ENCODE results near the gene FCAR.
"Not testable (repeated sequence)": the region's sequence is repeated elsewhere in the genome, so short reads cannot be mapped to it uniquely, and the experiment has no call there.

Gene FCAR

DNA sequence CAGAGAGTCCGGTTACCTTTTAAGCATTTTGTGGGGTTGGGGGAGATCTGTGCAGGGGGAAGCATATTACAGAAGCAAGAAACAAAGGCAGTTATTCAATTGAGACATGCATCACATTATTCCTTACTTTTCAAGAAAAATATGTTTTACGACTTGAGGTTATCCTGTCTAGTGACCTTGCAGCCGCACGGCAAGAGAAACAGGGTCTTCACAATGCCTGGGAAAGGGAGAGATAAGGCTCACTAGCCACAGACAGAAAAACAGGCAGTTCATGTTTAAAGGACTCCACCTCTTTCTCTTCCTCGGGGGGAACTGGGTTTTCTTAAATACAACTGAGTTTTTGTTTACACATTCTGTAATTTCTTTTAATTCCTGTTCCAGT lies 31.4 kb downstream of the FCAR start:
- Mint-ChIP-seq H3K27me3 (peaks cover 2% of the 10 kb centered on the region), H3K4me3 (no peak overlapping the region), H3K27ac (no peak overlapping the region), H3K4me1 (no peaks in the 10 kb centered on the region), H3K36me3 (ENCODE audit: low read depth) (no peaks in the 10 kb centered on the region), H3K9me3 (no peaks in the 10 kb centered on the region)
- ATAC-seq (no peak), DNase-seq (no peak)

DNA sequence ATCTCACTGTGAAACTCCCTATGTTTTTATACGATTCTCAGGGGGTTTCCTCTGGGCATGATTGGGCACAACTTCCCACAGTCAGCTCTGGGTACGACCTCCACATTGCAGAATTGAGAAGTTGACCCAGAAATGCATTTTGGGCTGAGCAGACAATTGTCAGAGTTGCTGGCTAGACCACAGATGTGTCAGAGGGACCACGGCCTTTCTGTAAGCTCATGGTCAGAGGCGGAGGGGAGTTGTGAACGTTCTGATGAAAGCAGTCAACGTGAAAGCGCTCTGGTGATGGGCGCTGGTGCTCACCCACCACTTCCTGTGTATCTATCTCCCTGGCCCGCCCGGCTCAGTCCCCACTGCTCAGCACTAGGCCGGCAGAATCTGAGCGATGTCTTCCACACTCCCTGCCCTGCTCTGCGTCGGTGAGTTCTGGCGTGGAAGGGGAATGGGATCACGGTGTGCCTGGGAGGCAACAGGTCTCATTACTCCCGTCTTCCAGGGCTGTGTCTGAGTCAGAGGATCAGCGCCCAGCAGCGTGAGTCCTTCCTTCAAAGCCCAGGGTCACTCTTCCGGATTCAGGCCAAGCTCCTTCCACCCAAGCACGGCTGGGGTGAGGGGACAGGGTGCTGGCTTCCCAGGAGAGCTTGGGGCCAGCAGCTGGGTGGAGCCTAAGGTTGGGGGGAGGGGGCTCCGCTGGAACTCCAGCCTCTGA lies 31.9 kb downstream of the FCAR start, which contains the start of gene NCR1:
Gene NCR1, plus strand, starts transcription at position 346 of the 709 bp plus-strand sequence. Its CDS starts 40 bp downstream, at position 386.
- Mint-ChIP-seq H3K9me3 (no peaks in the 10 kb centered on the region), H3K36me3 (ENCODE audit: low read depth) (no peaks in the 10 kb centered on the region), H3K27ac (no peak within 1 kb of the TSS), H3K4me3 (peak within 1 kb of the TSS; percentile 40), H3K4me1 (no peaks in the 10 kb centered on the region), H3K27me3 (peaks cover 2% of the 10 kb centered on the region)
- ATAC-seq, result peak; percentile 49
- DNase-seq, result peak; percentile 13

DNA sequence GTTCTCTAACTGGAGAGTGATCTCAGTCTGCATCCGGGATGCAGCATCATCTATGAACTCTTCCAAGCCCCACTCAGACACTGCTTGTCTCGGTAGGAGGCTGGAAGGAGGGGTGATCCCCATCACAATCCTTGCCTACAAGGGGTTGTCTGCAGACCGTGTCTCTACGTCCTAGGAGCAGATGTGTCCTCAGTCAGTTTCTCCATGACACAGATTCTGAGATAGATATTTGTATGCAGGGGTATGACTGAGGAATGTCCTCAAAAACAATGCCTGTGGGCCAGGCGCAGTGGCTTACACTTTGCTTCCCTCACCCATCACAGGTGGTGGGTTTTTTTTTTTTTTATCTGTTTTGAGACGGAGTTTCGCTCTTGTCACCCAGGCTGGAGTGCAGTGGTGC lies 32.8 kb downstream of the FCAR start:
- Mint-ChIP-seq H3K36me3 (ENCODE audit: low read depth) (no peaks in the 10 kb centered on the region), H3K4me3 (no peak overlapping the region), H3K4me1 (no peaks in the 10 kb centered on the region), H3K9me3 (no peaks in the 10 kb centered on the region), H3K27me3 (peaks cover 2% of the 10 kb centered on the region), H3K27ac (no peak overlapping the region)
- ATAC-seq, result no peak
- DNase-seq, result no peak

DNA sequence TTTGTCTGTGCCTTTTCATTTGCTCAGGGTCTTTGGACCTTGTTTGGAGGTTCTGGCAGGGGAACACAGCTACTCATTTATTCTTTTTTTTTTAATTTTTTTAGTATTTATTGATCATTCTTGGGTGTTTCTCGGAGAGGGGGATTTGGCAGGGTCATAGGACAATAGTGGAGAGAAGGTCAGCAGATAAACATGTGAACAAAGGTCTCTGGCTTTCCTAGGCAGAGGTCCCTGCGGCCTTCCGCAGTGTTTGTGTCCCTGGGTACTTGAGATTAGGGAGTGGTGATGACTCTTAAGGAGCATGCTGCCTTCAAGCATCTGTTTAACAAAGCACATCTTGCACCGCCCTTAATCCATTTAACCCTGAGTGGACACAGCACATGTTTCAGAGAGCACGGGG lies 33.9 kb downstream of the FCAR start:
- not testable (repeated sequence) for H3K27me3 Mint-ChIP-seq; ATAC-seq; H3K36me3 Mint-ChIP-seq (ENCODE audit: low read depth); H3K4me3 Mint-ChIP-seq; DNase-seq; H3K27ac Mint-ChIP-seq; H3K4me1 Mint-ChIP-seq; H3K9me3 Mint-ChIP-seq

GRCh38 chr19:54916822-54917221 lies 42.8 kb downstream of the FCAR start:
- peaks cover 2% of the 10 kb centered on the region for H3K4me1 Mint-ChIP-seq
- H3K27ac Mint-ChIP-seq, result no peak overlapping the region
- DNase-seq, result no peak
- no peaks in the 10 kb centered on the region for H3K36me3 Mint-ChIP-seq (ENCODE audit: low read depth)
- no peak for ATAC-seq
- H3K27me3 Mint-ChIP-seq, result peaks cover 16% of the 10 kb centered on the region
- no peaks in the 10 kb centered on the region for H3K9me3 Mint-ChIP-seq
- H3K4me3 Mint-ChIP-seq, result no peak overlapping the region

GRCh38 chr19:54918499-54918898 lies 44.5 kb downstream of the FCAR start:
- ATAC-seq, result no peak
- Mint-ChIP-seq H3K4me3 (no peak overlapping the region), H3K4me1 (peaks cover 2% of the 10 kb centered on the region), H3K9me3 (no peaks in the 10 kb centered on the region), H3K27ac (no peak overlapping the region), H3K36me3 (ENCODE audit: low read depth) (no peaks in the 10 kb centered on the region), H3K27me3 (peaks cover 19% of the 10 kb centered on the region)
- DNase-seq, result no peak

DNA sequence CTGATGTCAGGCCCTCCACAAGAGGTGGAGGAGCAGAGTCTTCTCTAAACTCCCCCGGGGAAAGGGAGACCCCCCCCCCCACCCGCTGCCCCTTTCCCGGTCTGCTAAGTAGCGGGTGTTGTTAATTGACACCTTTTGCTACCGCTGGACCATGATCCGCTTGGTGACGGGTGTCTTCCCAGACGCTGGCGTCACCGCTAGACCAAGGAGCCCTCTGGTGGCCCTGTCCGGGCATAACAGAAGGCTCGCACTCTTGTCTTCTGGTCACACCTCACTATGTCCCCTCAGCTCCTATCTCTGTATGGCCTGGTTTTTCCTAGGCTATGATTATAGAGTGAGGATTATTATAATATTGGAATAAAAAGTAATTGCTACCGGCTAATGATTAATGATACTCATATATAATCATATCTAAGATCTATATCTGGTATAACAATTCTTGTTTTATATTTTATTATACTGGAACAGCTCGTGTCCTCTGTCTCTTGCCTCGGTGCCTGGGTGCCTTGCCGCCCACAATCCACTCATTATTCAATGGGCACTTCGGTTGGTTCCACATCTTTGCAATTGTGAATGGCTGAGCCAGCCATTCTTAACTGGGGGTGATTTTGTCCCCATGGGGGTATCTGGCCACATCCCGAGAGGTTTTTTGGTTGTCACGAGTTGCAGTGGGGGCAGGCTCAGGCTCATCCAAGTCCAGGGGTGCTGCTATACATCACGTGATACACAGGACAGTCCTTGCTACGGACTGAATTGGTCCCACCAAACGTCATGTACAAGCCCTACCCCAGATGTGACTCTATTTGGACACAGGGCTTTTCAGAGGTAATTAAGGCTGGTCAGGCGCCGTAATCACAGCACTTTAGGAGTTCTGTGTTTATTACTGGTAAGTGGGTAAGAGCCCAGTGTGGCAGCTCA lies 45.9 kb downstream of the FCAR start:
- ATAC-seq; H3K36me3 Mint-ChIP-seq (ENCODE audit: low read depth); H3K27ac Mint-ChIP-seq; H3K9me3 Mint-ChIP-seq; DNase-seq; H3K4me1 Mint-ChIP-seq; H3K4me3 Mint-ChIP-seq: not testable (repeated sequence)
- H3K27me3 Mint-ChIP-seq, result peaks cover 18% of the 10 kb centered on the region

DNA sequence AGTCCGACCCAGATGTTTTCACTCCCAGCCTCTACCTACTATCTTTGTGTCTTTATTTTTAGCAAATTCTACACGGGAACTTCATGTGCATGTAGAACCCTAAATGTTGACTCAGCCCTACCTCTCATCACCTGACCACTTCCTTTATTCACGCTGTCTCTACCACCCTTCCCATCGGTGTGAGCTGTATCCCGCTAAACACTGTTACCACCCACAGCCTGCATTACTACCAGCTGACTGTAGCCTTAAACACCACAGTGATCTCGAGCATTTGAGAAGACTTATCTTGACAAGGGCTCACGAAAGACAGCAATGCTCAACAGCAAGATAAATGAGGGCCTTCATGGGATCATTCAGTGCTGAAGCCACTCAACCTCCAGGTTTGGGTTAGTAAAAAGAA lies 47.0 kb downstream of the FCAR start:
- peaks cover 2% of the 10 kb centered on the region for H3K4me1 Mint-ChIP-seq
- H3K36me3 Mint-ChIP-seq (ENCODE audit: low read depth), result no peaks in the 10 kb centered on the region
- H3K27ac Mint-ChIP-seq, result no peak overlapping the region
- H3K4me3 Mint-ChIP-seq, result no peak overlapping the region
- peaks cover 4% of the 10 kb centered on the region for H3K9me3 Mint-ChIP-seq
- ATAC-seq, result no peak
- H3K27me3 Mint-ChIP-seq, result peaks cover 14% of the 10 kb centered on the region
- no peak for DNase-seq

DNA sequence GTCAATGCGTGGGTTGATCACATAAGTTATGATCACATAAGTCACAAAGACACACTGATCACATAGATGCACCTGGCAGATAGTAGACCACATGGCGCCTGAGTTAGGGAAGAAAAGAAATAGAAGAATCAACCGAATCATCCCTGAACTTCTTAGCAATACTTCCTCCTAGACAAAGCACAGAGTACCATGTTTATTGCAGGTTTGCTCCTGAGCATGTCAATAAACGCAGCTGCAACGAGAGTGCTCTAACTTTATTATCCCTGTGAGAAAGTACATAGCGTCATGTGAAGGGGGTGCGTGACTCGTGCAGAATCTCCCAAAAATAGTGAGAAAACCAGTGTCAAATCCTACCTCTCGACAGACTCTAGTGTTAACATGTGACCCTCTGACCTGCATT lies 49.2 kb downstream of the FCAR start:
- DNase-seq, result no peak
- Mint-ChIP-seq H3K4me3 (no peak overlapping the region), H3K36me3 (ENCODE audit: low read depth) (peaks cover under 1% of the 10 kb centered on the region), H3K27me3 (peaks cover 13% of the 10 kb centered on the region), H3K9me3 (peaks cover 6% of the 10 kb centered on the region), H3K4me1 (peaks cover 2% of the 10 kb centered on the region), H3K27ac (no peak overlapping the region)
- no peak for ATAC-seq

GRCh38 chr19:54928299-54928698 lies 54.3 kb downstream of the FCAR start:
- Mint-ChIP-seq H3K4me1 (no peaks in the 10 kb centered on the region), H3K36me3 (ENCODE audit: low read depth) (peaks cover 5% of the 10 kb centered on the region), H3K9me3 (peaks cover 14% of the 10 kb centered on the region), H3K27me3 (peaks cover 6% of the 10 kb centered on the region), H3K27ac (no peak overlapping the region), H3K4me3 (no peak overlapping the region)
- DNase-seq (no peak), ATAC-seq (no peak)

- Mint-ChIP-seq H3K27ac (no peak overlapping the region), H3K27me3 (peaks cover 11% of the 10 kb centered on the region), H3K9me3 (no peaks in the 10 kb centered on the region), H3K4me3 (no peak overlapping the region), H3K4me1 (no peaks in the 10 kb centered on the region), H3K36me3 (ENCODE audit: low read depth) (no peaks in the 10 kb centered on the region)
- DNase-seq (no peak), ATAC-seq (peak; percentile 49)
Measured at GRCh38 chr19:54937926-54938325, 63.9 kb downstream of the FCAR start.

- Mint-ChIP-seq H3K4me1 (no peaks in the 10 kb centered on the region), H3K9me3 (no peaks in the 10 kb centered on the region), H3K27me3 (peaks cover 11% of the 10 kb centered on the region), H3K27ac (no peak overlapping the region), H3K36me3 (ENCODE audit: low read depth) (no peaks in the 10 kb centered on the region), H3K4me3 (no peak overlapping the region)
- no peak for ATAC-seq
- DNase-seq, result no peak
Measured at GRCh38 chr19:54938906-54939305, 64.9 kb downstream of the FCAR start.

DNA sequence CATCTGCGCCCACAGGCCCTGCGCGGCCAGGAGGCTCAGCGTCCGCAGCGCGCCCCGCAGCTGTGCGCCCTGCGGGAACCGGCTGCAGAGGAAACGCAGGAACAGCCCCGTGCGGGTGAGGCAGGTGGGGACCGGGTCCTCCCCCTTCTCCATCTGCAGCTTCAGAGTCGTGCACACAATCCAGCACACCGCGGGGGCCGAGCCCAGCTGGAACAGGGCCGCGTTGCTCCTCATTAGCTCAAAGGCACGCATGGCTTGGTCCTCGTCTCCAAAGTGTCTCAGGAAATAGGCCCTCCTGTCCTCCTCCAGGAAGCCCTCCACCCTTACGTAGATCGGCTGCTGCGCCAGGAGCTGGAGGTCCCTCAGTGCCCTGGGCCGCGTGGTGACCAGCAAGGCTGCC lies 65.5 kb downstream of the FCAR start:
- H3K4me1 Mint-ChIP-seq; H3K27ac Mint-ChIP-seq; H3K9me3 Mint-ChIP-seq; H3K4me3 Mint-ChIP-seq; DNase-seq; ATAC-seq; H3K36me3 Mint-ChIP-seq (ENCODE audit: low read depth): not testable (repeated sequence)
- peaks cover 11% of the 10 kb centered on the region for H3K27me3 Mint-ChIP-seq

Data from activated naive CD8-positive, alpha-beta T cell treated with anti-CD3 and anti-CD28 coated beads, Interleukin-2, amount 50 U/mL, for 24 hours (primary cell).